ENCODE data around the gene MYL7.

The MYL7 gene

DNA sequence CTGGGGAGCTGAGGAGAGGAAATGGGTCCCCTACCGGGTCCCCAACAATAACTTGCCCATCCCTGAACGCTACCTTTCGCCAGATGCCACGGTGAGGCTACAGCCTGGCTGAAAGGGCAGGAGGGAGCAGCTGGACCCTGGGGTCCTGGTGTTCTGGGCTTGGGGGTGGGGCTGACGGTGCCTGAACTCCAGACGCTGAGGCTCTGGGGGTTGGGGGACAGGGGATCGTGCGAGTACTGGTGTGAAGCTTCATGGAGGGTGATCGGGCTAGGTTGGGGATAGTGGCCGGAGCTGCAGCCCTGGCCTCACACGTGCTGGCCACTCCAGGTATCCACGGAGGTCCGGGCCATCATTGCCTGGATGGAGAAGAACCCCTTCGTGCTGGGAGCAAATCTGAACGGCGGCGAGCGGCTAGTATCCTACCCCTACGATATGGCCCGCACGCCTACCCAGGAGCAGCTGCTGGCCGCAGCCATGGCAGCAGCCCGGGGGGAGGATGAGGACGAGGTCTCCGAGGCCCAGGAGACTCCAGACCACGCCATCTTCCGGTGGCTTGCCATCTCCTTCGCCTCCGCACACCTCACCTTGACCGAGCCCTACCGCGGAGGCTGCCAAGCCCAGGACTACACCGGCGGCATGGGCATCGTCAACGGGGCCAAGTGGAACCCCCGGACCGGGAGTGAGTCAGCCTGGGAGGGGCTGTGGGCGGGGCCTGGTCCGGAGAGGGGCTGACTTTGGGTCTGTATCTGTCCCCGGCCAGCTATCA lies 28.7 kb downstream of the MYL7 start:
- DNase-seq (ENCODE audit: low read depth in 2 of 2), result no peak

DNA sequence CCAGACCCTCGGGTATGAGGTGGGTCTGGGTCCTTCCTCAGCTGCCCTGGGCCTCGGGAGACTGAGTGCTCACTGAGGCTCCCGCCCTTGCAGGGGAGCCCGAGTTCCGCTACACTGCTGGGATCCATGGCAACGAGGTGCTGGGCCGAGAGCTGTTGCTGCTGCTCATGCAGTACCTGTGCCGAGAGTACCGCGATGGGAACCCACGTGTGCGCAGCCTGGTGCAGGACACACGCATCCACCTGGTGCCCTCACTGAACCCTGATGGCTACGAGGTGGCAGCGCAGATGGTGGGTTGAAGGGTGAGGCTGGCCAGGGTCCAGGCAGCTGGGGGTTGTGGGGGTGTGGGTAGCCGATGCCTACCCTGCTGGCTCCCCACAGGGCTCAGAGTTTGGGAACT lies 29.4 kb downstream of the MYL7 start:
- no peak for DNase-seq (ENCODE audit: low read depth in 2 of 2)

- DNase-seq (ENCODE audit: low read depth in 2 of 2), result no peak
Measured at GRCh38 chr7:44110719-44111635, 30.2 kb downstream of the MYL7 start.

DNA sequence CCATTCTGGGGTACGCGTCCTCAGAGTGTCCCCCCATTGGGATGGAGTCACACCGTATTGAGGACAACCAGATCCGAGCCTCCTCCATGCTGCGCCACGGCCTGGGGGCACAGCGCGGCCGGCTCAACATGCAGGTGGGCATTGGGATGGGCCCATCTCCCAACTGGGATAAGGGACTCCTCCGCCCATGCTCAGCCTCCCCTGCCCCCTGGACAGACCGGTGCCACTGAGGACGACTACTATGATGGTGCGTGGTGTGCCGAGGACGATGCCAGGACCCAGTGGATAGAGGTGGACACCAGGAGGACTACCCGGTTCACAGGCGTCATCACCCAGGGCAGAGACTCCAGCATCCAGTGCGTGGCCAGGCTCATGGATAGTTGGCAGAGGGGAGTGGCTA lies 31.1 kb downstream of the MYL7 start:
- no peak for DNase-seq (ENCODE audit: low read depth in 2 of 2)

DNA sequence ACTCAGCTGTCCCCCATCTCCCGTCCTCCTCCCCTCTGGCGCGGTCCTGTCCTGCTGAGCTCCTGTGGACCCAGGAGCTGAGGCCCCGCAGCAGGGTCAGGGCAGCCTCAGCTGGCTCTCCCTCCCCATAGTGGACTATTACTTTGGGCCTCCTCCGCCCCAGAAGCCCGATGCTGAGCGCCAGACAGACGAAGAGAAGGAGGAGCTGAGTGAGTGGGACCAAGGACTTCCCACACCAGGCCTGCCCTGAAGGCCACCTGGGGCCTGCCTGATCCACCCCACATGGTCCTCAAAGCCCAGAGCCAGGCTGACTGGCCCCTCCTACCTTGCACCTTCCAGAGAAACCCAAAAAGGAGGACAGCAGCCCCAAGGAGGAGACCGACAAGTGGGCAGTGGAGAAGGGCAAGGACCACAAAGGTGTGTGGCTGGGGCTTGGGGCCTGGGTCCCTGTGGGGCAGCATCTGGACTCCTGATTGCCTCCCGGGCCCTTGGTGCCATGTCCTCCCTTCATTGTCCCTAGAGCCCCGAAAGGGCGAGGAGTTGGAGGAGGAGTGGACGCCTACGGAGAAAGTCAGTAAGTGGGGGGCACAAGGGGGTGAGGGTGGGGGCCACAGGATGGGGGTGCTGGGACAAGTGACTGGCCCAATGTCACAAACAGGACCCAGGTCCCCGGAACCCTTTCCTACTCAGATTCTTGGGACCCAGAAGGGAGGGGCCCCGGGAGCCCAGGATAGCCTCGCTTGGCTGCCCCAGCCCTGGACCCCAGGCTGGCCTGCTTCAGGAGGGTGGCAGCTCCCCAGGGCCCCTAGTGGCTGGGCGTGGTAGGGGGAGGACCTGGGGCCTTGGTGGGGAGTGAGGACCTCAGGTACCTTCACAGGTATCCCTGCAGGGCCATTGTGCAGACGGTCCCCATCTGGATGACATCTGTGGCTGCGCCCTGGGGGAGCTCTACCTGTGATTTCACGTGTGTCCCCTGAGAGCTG lies 32.1 kb downstream of the MYL7 start:
- DNase-seq (ENCODE audit: low read depth in 2 of 2), result no peak

DNA sequence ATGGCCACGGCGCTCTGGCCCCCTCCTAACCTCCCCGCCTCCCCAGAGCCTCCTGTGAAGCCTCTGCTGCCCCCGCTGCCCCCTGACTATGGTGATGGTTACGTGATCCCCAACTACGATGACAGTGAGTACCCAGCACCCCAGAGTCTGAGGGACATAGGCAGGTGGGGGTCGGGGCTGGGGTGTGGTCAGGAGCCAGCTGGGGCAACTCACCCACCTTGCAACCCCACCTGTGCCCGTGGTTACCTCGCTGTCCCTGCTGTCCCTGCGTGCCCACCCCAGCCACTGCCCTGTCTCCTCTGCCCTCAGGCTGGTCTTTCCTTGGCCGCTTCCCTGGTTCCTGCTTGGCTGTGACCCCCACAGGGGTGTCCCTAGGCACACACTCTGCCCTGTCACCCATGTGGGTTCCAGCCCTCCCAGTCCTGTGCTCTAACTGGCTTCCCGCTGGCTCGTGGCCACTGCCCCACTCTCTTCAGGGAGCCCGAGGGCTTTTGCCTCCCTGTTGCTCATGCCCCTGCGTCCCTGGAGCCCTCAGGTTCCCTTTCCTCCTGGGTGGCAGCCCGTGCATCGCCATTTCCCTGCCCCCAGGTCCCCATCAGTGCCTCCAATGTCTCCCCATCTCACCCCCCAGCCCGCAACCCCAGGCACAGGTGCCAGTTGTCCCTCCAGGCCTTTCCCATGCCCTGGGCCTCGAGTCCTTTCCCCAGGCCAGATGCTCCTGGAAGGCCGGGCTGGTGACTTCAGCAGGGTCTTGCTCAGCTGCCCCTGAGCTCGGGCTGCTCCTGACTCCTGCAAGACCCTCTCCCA lies 33.0 kb downstream of the MYL7 start:
- no peak for DNase-seq (ENCODE audit: low read depth in 2 of 2)

DNA sequence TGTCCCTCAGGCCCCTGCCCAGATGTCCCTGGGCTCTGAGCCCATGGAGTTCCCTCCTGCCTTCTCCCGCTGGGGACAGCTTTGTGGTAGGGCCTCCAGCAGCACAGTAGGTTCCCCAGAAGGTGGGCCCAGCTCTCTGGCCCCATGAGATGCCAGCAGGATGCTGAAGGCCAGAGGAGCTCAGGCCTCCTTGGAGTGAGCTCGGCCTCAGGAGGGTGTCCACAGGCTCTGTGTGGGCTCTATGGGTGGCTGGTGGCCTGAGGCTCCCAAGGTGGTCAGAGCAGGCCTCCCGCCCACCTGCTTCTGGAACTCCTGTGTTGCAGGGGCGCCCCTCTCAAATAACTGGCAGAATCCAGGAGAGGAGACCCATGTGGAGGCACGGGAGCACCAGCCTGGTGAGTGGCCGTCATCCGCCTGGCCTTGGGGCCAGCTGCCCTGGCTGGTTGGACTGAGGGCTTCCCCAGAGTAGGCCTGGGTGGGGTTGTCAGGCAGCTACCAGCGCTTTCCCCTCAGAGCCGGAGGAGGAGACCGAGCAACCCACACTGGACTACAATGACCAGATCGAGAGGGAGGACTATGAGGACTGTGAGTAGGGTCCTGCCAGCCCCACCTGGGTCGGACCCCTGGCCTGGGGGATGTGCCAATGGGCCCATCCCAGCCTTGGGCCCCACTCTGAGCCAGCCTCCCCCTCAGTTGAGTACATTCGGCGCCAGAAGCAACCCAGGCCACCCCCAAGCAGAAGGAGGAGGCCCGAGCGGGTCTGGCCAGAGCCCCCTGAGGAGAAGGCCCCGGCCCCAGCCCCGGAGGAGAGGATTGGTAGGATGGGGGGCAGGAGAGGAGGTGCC lies 33.8 kb downstream of the MYL7 start:
- no peak for DNase-seq (ENCODE audit: low read depth in 2 of 2)

DNA sequence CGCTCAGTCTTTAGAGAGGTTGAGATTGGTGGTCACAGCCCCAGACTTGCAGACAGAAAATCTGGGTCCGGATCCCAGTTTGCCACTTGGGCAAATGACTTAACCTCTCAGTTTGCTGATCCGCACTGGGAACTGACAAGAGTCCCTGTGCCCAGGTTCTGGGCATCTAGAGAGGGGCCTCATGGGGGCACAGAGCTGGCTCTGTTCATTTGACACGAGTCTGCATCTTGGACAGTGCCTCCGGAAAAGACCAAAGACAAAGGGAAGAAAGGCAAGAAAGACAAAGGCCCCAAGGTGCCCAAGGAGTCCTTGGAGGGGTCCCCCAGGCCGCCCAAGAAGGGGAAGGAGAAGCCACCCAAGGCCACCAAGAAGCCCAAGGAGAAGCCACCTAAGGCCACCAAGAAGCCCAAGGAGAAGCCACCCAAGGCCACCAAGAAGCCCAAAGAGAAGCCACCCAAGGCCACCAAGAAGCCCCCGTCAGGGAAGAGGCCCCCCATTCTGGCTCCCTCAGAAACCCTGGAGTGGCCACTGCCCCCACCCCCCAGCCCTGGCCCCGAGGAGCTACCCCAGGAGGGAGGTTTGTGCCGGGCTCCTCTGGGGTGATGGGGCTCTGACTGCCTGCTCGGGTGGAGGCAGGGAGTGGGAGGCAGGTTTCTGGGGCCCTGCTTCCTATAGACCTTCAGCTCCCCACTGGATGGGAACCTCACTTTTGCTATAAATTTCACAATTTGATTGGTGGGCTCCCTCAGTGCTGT lies 34.6 kb downstream of the MYL7 start:
- DNase-seq (ENCODE audit: low read depth in 2 of 2), result no peak

DNA sequence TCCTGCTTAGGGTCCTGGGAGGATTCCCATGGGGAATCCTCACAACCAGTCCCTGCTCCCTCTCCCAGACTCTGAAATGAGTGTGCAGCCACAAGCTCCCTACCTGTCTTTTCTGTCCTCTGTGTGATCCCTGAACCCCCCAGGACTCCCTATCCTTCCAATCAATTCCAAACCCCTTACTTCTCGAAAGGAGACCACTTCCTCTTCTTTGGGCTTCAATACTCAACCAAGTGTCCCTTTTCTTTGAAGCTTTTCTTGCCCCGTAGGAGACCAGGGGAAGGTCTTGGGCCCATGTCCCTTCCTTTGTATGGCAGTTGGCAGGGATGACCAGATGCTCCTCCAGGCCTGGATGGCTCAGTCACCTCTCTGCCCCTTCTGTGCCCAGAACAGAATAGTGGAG lies 35.3 kb downstream of the MYL7 start:
- no peak for DNase-seq (ENCODE audit: low read depth in 2 of 2)

DNA sequence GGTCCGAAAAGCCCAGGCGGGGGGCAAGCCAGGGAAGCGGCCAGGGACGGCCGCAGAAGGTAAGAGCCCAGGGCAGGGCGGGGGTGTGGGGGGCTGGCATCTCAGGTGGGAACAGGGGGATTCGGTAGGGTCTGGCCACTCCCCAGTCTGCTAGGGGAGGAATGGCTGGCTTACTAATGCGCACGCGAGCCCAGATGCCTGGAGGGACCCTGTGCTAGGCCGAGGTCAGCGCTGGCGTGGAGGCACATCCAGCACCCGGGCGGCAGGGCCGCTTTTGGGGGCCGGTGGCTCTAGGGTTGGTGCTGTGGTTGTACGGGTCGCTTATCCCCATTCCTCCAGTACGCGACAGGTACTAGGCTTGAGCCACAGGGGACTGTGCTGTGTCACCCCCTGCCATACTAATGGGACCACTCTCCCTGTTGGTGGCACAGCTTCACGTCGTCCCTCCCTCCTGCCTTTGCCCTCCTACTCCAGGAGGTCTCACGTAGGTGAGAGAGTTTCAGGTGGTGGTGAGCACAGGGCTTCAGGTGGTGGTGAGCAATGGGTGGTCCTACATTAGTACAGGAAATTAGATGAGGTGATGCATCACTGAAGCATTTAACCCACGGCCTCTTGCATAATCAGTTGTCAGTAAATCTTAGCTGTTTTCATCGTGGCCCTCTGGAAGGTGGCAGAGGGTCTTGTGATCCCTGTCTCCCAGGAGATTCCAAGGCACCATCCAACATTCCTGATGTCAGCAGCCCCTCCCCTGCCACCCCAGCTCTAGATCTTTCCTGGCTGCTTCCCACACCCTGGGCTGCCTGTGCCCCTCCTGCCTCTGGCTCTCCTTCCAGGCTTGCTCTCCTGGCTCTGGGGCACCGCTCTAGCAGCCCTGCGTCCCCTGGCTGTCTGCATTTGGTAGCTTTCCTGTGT lies 36.0 kb downstream of the MYL7 start:
- no peak for DNase-seq (ENCODE audit: low read depth in 2 of 2)

DNA sequence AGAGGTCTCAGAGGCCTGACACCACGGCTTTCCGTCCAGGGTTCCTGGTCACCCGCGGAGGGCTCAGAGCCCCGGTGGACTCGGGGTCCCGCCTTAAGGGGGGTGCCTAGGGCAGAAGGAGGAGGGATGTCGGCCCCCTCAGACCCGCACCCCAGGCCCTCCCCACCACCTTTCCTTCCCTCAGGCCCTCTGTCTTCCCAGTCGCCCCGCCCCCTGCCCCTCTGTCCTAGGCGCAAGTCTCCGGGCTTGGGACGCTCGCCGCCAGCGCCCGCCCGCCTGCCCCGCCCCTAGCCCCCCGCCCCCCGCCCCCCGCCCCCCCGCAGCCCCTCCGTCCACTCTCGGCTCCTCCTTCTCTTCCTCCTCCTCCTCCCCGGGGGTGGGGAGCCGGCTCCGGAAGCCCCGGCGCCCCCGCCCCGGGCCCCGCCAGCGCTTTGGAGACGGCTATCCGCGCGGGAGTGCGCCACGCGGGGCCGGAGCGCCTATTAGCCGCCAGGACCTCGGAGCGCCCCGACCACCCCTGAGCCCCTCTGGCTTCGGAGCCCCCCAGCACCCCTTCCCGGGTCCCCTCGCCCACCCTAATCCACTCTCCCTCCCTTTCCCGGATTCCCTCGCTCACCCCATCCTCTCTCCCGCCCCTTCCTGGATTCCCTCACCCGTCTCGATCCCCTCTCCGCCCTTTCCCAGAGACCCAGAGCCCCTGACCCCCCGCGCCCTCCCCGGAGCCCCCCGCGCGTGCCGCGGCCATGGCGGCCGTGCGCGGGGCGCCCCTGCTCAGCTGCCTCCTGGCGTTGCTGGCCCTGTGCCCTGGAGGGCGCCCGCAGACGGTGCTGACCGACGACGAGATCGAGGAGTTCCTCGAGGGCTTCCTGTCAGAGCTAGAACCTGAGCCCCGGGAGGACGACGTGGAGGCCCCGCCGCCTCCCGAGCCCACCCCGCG lies 36.9 kb downstream of the MYL7 start, which contains the start of gene AEBP1:
TSS of gene AEBP1 (plus strand) at position 423 of the 937 bp plus-strand sequence. CDS start at position 744, 321 bp downstream.
- DNase-seq (ENCODE audit: low read depth in 2 of 2), result peak in 1 of 2 donors; percentile 38

DNA sequence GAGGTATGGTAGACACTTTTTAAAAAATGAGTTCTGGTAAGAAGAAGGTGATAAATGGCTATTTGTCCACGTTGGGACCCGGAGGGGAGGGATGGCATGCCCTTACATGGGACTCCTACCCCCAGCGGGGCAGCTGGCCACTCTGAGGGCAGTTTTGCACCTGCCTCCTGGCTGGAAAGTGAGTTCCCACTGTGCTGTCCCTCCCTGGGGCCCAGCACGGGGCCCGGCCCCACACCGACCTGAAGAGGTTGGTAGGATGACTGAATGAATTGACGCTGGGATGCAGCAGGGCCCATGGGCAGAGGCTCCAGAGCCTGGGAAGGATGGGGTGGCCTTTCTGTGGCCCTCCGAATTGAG lies 37.6 kb downstream of the MYL7 start:
- DNase-seq (ENCODE audit: low read depth in 2 of 2), result no peak

- DNase-seq (ENCODE audit: low read depth in 2 of 2), result no peak
Measured at GRCh38 chr7:44102846-44103565, 38.1 kb downstream of the MYL7 start.

DNA sequence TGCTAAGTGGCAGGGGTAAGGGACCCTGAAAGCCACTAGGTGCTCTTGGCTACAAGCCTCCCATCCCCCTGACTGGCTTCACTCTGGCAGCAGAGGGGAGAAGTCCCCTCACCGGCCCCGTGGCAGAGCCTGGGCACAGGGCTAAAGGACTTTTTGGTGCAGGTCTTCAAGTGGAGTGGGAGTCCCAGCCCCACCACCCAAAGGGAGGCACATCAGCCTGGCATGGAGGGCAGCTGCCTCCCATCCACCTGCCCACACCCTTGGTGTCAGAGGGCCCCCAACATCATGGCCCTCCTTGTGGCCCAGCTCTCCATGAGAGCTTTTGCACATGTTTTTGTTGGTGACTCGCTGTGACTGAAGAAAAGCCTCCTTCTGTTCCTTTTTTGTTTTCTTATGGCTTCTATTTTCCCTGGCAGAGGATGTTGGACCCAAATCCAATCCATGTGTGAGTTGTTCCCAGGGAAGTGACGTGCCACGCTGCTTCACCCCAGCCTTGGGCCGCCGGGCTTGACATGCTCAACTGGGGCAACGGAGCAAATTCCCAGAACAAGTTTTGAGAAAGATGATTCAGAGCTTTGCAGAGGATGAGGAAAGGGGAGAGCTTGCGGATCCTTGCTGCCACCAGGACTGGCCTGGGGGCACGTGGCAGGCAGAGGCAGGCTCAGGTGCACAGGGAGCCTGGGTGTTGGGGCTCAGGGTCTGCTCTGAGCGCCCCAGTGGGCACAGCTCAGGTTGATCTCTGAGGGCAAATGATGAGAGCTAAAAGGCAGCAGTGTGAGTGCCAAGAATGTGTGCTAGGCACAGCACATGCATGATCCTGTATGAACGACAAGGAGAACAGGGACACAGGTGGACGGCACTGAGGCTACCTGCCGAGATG lies 38.9 kb downstream of the MYL7 start:
- no peak for DNase-seq (ENCODE audit: low read depth in 2 of 2)

GRCh38 chr7:44101303-44101965 lies 39.7 kb downstream of the MYL7 start:
- DNase-seq (ENCODE audit: low read depth in 2 of 2), result no peak

Measured in stimulated activated CD8-positive, alpha-beta memory T cell treated with anti-CD3 and anti-CD28 coated beads, Interleukin-7, amount 100 ng/mL, for 4 hours (primary cell).